SU-DHL-6 (cell line): ENCODE measurements around the gene PDHB.

Experiments used
- CTCF ChIP-seq: fragments of 200-600 bp; sonication (generic); IDR thresholded peaks from one replicate; pipeline ENCODE4 v1.5.1; 2017; ENCODE audit warnings: antibody characterized with exemption, mild to moderate bottlenecking, low read length, moderate library complexity; ENCODE audit not compliant: insufficient read depth, poor library complexity, severe bottlenecking
- EZH2phosphoT487 ChIP-seq: fragments of 200-600 bp; sonication (generic), shearing (Covaris generic); conservative IDR thresholded peaks from 2 replicates; pipeline ENCODE4 v1.6.1; 2018; ENCODE audit warnings: mild to moderate bottlenecking, antibody characterized with exemption, low read length, moderate library complexity, mixed read lengths

DNA sequence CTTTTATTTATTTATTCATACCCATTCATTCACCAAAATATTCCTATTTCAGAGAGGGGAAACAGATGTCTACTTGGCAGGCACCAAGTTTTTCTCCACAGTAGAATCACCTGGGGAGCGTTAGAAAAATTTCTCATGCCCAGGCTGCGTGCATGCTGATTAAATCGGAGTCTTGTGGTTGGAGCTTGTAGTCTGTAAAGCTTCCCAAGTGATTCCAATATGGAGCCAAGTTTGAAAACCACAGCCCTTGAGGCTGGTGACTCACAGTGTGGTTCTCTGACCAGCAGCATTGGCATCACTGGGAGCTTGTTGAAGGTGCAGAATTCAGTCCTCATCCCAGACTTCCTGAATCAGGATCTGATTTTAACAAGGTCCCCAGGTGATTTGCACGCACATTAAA lies 49.7 kb downstream of the PDHB start:
- TF ChIP-seq CTCF (no peak), EZH2phosphoT487 (no peak)
